Hepatocyte (in vitro differentiated cells): Measurements from ENCODE around the gene PHF12. TPM values are rescaled to one million over a fixed set of nuclear protein-coding genes. Genes with fewer than 3 reads are reported as not detected.

Experiments used
- DNase-seq: peaks from one replicate; pipeline ENCODE4 v3.0.0-alpha.2; 2016; ENCODE audit warnings: low spot score
- H2AFZ ChIP-seq: fragments of 200-600 bp; sonication (generic); 2 replicates; pipeline ENCODE4 v1.6.0; 2016; ENCODE audit warnings: antibody characterized with exemption, mild to moderate bottlenecking
- H3K27ac ChIP-seq: fragments of 200-600 bp; sonication (generic); 2 replicates; pipeline ENCODE4 v1.5.1; 2016; ENCODE audit warnings: mild to moderate bottlenecking
- H3K27me3 ChIP-seq: fragments of 200-600 bp; sonication (generic); 2 replicates; pipeline ENCODE4 v1.6.1; 2016
- H3K36me3 ChIP-seq: fragments of 200-600 bp; sonication (generic); replicated peaks from 2 replicates; pipeline ENCODE4 v1.5.1; 2016; ENCODE audit warnings: low read depth; ENCODE audit not compliant: insufficient read depth
- H3K4me1 ChIP-seq: fragments of 200-600 bp; sonication (generic); 2 replicates; pipeline ENCODE4 v1.5.1; 2016; ENCODE audit warnings: mild to moderate bottlenecking, moderate library complexity; ENCODE audit not compliant: insufficient read depth
- H3K4me2 ChIP-seq: fragments of 200-600 bp; sonication (generic); 2 replicates; pipeline ENCODE4 v1.6.0; 2016
- H3K4me3 ChIP-seq: fragments of 200-600 bp; sonication (generic); 2 replicates; pipeline ENCODE4 v1.5.1; 2016; ENCODE audit warnings: mild to moderate bottlenecking
- H3K79me2 ChIP-seq: fragments of 200-600 bp; sonication (generic); 2 replicates; pipeline ENCODE4 v1.6.0; 2017; ENCODE audit warnings: mild to moderate bottlenecking
- H3K9me2 ChIP-seq: fragments of 200-600 bp; sonication (generic); replicated peaks from 2 replicates; pipeline ENCODE4 v1.6.0; 2017; ENCODE audit warnings: mild to moderate bottlenecking; ENCODE audit not compliant: insufficient read depth
- H3K9me3 ChIP-seq: fragments of 200-600 bp; sonication (generic); 2 replicates; pipeline ENCODE4 v1.5.1; 2016; ENCODE audit warnings: low read depth, mild to moderate bottlenecking
- H4K20me1 ChIP-seq: fragments of 200-600 bp; sonication (generic); 2 replicates; pipeline ENCODE4 v1.6.0; 2016; ENCODE audit warnings: mild to moderate bottlenecking; ENCODE audit not compliant: insufficient read depth, poor library complexity, severe bottlenecking
- CTCF ChIP-seq: fragments of 200-600 bp; sonication (generic); IDR thresholded peaks from 2 replicates; pipeline ENCODE4 v1.5.1; 2016; ENCODE audit warnings: antibody characterized with exemption, mild to moderate bottlenecking; ENCODE audit not compliant: poor library complexity
- EZH2 ChIP-seq: fragments of 200-600 bp; sonication (generic); IDR thresholded peaks from 2 replicates; pipeline ENCODE4 v1.6.1; 2016; ENCODE audit warnings: antibody characterized with exemption, mild to moderate bottlenecking, borderline replicate concordance
- EZH2phosphoT487 ChIP-seq: fragments of 200-600 bp; sonication (generic); IDR thresholded peaks from one replicate; pipeline ENCODE4 v1.6.1; 2018; ENCODE audit warnings: antibody characterized with exemption, mild to moderate bottlenecking, low read depth, moderate library complexity; ENCODE audit not compliant: unreplicated experiment, severe bottlenecking
- WGBS: methylation state at CpG from one replicate; pipeline ENCODE4 v1.1.6; 2016; ENCODE audit warnings: low lambda C conversion rate; ENCODE audit errors: missing lambda C conversion rate; 5-methylcytosine and 5-hydroxymethylcytosine counted together
- polyA plus RNA-seq: library from polyadenylated mRNA; unstranded; fragments of >200 nt; fragmentation: Nextera tagmentation; extraction: Ambion mirVana; gene quantifications from 2 replicates; pipeline ENCODE4 v1.2.1, GENCODE V29; 2016
- total RNA-seq: library from RNA; depleted of rRNA; stranded (reverse); fragments of >200 nt; gene quantifications from 2 replicates; pipeline ENCODE4 v1.2.3, GENCODE V29; 2014

PHF12 gene
- total and polyA plus RNA-seq, 2 experiments from 2014 or later = 12.1 to 19.0 TPM

- Histone ChIP-seq H3K4me2 (peak overlapping the region; percentile 42), H3K27me3 (no peaks in the 10 kb centered on the region), H3K9me2 (no peaks in the 10 kb centered on the region), H3K27ac (peak overlapping the region; percentile 81), H3K79me2 (peaks cover 4% of the 10 kb centered on the region), H3K4me3 (no peak overlapping the region), H4K20me1 (no peaks in the 10 kb centered on the region), H3K4me1 (peaks cover 9% of the 10 kb centered on the region), H3K36me3 (peaks cover 4% of the 10 kb centered on the region), H2AFZ (no peak overlapping the region), H3K9me3 (no peaks in the 10 kb centered on the region)
- WGBS = 94% methylated on average over 3 of the region's 3 CpGs
- no peak for DNase-seq
- no peak for TF ChIP-seq EZH2
These were observed 43.4 kb downstream of the PHF12 start for GRCh38 chr17:28907709-28908475.

GRCh38 chr17:28906706-28907438, 44.4 kb downstream of the PHF12 start:
- no peaks in the 10 kb centered on the region for H3K9me3 ChIP-seq
- no peak for DNase-seq
- peaks cover 5% of the 10 kb centered on the region for H3K4me1 ChIP-seq
- TF ChIP-seq EZH2 = no peak
- no peak for TF ChIP-seq CTCF
- no peak for TF ChIP-seq EZH2phosphoT487
- H3K4me3 ChIP-seq = no peak overlapping the region
- no peaks in the 10 kb centered on the region for H4K20me1 ChIP-seq
- H3K36me3 ChIP-seq = no peaks in the 10 kb centered on the region
- no peak overlapping the region for H2AFZ ChIP-seq
- no peaks in the 10 kb centered on the region for H3K9me2 ChIP-seq
- no peak overlapping the region for H3K27ac ChIP-seq
- WGBS = 85% methylated on average over 7 of the region's 7 CpGs
- H3K27me3 ChIP-seq = no peaks in the 10 kb centered on the region
- no peak overlapping the region for H3K4me2 ChIP-seq
- peaks cover 5% of the 10 kb centered on the region for H3K79me2 ChIP-seq

GRCh38 chr17:28906276-28906675, 45.0 kb downstream of the PHF12 start:
- 93% methylated on average over 9 of the region's 9 CpGs for WGBS

More at GRCh38 chr17:28906276-28906675, 45.0 kb downstream of the PHF12 start:
- no peaks in the 10 kb centered on the region for H3K27me3 ChIP-seq
- peaks cover 8% of the 10 kb centered on the region for H3K79me2 ChIP-seq
- no peak overlapping the region for H3K4me3 ChIP-seq
- H3K4me2 ChIP-seq = no peak overlapping the region
- H2AFZ ChIP-seq = no peak overlapping the region
- TF ChIP-seq EZH2 = no peak
- no peak for TF ChIP-seq CTCF
- no peak for TF ChIP-seq EZH2phosphoT487
- peaks cover 5% of the 10 kb centered on the region for H3K4me1 ChIP-seq
- H3K27ac ChIP-seq = no peak overlapping the region
- H4K20me1 ChIP-seq = no peaks in the 10 kb centered on the region
- H3K9me3 ChIP-seq = no peaks in the 10 kb centered on the region
- no peaks in the 10 kb centered on the region for H3K9me2 ChIP-seq
- DNase-seq = no peak
- H3K36me3 ChIP-seq = no peaks in the 10 kb centered on the region
